Progenitor cell of endocrine pancreas (in vitro differentiated cells): ENCODE results near the gene TYSND1. TPM values are rescaled to one million over a fixed set of nuclear protein-coding genes. Genes with fewer than 3 reads are reported as not detected.

Experiments used
- DNase-seq: peaks from one replicate; pipeline ENCODE4 v3.0.0; 2021; ENCODE audit warnings: low spot score; ENCODE audit not compliant: unreplicated experiment
- H3K27ac Mint-ChIP-seq: 2 replicates; pipeline ENCODE4 v1.8.0; 2021; ENCODE audit warnings: mild to moderate bottlenecking, moderate library complexity, mixed read lengths
- H3K27me3 Mint-ChIP-seq: 2 replicates; pipeline ENCODE4 v1.8.0; 2021; ENCODE audit warnings: mixed read lengths
- H3K36me3 Mint-ChIP-seq: 2 replicates; pipeline ENCODE4 v1.8.0; 2022; ENCODE audit warnings: mixed read lengths; ENCODE audit not compliant: insufficient read depth
- H3K4me1 Mint-ChIP-seq: 2 replicates; pipeline ENCODE4 v1.8.0; 2021; ENCODE audit warnings: low read depth, mixed read lengths
- H3K4me3 Mint-ChIP-seq: 2 replicates; pipeline ENCODE4 v1.8.0; 2021; ENCODE audit warnings: low read depth, mild to moderate bottlenecking, moderate library complexity, mixed read lengths
- H3K9me3 Mint-ChIP-seq: 2 replicates; pipeline ENCODE4 v1.8.0; 2021; ENCODE audit warnings: low read depth, mixed read lengths
- CTCF ChIP-seq: fragments of 200-600 bp; sonication (generic); IDR thresholded peaks from one replicate; pipeline ENCODE4 v1.5.0; 2021; ENCODE audit warnings: antibody characterized with exemption, mild to moderate bottlenecking; ENCODE audit not compliant: unreplicated experiment
- total RNA-seq: library from RNA; stranded (reverse); gene quantifications from 2 replicates; pipeline ENCODE4 v1.2.1, GENCODE V29; 2021

The TYSND1 gene
- total RNA-seq, 1 donor from 2014 or later, result 12.6 TPM

GRCh38 chr10:70158113-70158512, 11.6 kb upstream of the TYSND1 start:
- no peak for TF ChIP-seq CTCF
- no peak for DNase-seq
- Mint-ChIP-seq H3K9me3 (no peaks in the 10 kb centered on the region), H3K27me3 (no peaks in the 10 kb centered on the region), H3K36me3 (peaks cover 12% of the 10 kb centered on the region), H3K27ac (no peak overlapping the region), H3K4me1 (peaks cover 13% of the 10 kb centered on the region), H3K4me3 (no peak overlapping the region)

- no peak for DNase-seq
- Mint-ChIP-seq H3K4me3 (no peak overlapping the region), H3K36me3 (peaks cover 18% of the 10 kb centered on the region), H3K27me3 (no peaks in the 10 kb centered on the region), H3K27ac (peak overlapping the region; percentile 82), H3K4me1 (peaks cover 10% of the 10 kb centered on the region), H3K9me3 (no peaks in the 10 kb centered on the region)
- no peak for TF ChIP-seq CTCF
These were observed 8.8 kb upstream of the TYSND1 start for GRCh38 chr10:70155255-70155838.

GRCh38 chr10:70148516-70148915, 2.0 kb upstream of the TYSND1 start:
- peaks cover 2% of the 10 kb centered on the region for H3K4me1 Mint-ChIP-seq
- H3K4me3 Mint-ChIP-seq, result no peak overlapping the region
- no peaks in the 10 kb centered on the region for H3K9me3 Mint-ChIP-seq
- TF ChIP-seq CTCF, result no peak
- no peak for DNase-seq
- H3K27ac Mint-ChIP-seq, result no peak overlapping the region
- H3K36me3 Mint-ChIP-seq, result peaks cover 7% of the 10 kb centered on the region
- H3K27me3 Mint-ChIP-seq, result no peaks in the 10 kb centered on the region

GRCh38 chr10:70147259-70147625, 742 bp upstream of the TYSND1 start:
- H3K27ac Mint-ChIP-seq, result peak overlapping the region; percentile 97
- no peaks in the 10 kb centered on the region for H3K27me3 Mint-ChIP-seq
- peaks cover 2% of the 10 kb centered on the region for H3K4me1 Mint-ChIP-seq
- peaks cover 7% of the 10 kb centered on the region for H3K36me3 Mint-ChIP-seq
- peak overlapping the region; percentile 69 for H3K4me3 Mint-ChIP-seq
- DNase-seq, result no peak
- no peaks in the 10 kb centered on the region for H3K9me3 Mint-ChIP-seq
- no peak for TF ChIP-seq CTCF

- DNase-seq, result peak; percentile 58
- peak overlapping the region; percentile 97 for H3K27ac Mint-ChIP-seq
These were observed 623 bp downstream of the TYSND1 start for GRCh38 chr10:70145666-70146488.

More at GRCh38 chr10:70145666-70146488, 623 bp downstream of the TYSND1 start:
- peaks cover 4% of the 10 kb centered on the region for H3K36me3 Mint-ChIP-seq
- peak; percentile 75 for TF ChIP-seq CTCF
- H3K4me3 Mint-ChIP-seq, result peak overlapping the region; percentile 80
- peaks cover 2% of the 10 kb centered on the region for H3K4me1 Mint-ChIP-seq
- no peaks in the 10 kb centered on the region for H3K27me3 Mint-ChIP-seq
- no peaks in the 10 kb centered on the region for H3K9me3 Mint-ChIP-seq
